Measurements from ENCODE around the gene MT1X.
"Not testable (repeated sequence)": the region's sequence is repeated elsewhere in the genome, so short reads cannot be mapped to it uniquely, and the experiment has no call there.

The MT1X gene

DNA sequence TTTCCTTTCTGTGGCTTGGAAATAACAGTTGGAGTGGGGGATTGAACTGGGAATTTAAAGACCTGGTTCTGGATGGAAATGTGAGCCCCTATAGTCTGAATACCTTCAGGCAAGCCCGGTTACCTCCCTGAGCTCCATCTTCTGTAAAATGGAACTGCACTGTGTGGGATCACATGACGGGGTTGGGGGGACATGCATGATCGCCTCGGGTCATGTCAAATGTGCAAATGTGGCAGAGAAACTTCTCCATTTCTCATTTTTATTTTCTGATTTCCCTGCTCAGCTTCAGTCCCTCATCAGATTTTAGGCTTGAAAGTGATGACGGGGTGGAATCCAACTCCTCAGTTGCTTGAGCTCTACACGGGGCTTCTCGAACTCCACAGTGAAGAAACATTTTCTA, 29.1 kb upstream of the MT1X start:
- no peak for DNase-seq (ENCODE audit: low read depth)

DNA sequence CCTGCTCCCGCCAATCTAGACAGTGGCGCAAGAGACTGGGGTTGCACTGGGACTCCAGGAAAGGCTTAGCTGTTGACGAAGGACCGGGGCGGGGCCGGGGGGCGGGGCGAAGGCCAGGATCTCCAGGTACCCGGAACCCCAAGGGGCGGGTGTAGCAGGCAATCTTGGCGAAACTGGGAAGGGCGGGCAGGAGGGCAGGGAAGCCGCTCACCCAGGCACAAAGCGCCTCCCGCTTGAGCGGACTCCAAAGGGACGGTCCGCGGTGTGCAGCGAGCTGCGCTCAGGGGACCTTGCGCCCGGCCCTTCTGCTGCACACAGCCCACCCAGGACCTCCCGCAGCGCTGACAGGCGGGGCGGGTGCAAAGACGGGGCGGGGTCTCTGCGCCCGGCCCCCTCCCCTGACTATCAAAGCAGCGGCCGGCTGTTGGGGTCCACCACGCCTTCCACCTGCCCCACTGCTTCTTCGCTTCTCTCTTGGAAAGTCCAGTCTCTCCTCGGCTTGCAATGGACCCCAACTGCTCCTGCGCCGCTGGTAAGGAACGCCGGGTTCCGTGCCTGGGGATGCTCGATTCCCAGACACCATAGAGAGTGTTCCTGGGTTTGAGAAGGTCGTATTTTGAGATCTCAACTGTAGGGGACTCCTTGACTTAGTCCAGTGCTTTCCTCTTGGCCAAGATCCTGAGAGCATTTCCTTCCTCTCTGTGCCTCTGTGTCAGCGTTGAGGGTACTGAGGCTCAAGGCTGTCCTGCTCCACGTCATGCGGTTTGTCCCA, 24.5 kb upstream of the MT1X start, which contains the start of gene MT1F:
Gene MT1F (plus strand): TSS at position 405 of the 772 bp plus-strand sequence. CDS start 100 bp downstream, at position 505.
- no peak for DNase-seq (ENCODE audit: low read depth)

DNA sequence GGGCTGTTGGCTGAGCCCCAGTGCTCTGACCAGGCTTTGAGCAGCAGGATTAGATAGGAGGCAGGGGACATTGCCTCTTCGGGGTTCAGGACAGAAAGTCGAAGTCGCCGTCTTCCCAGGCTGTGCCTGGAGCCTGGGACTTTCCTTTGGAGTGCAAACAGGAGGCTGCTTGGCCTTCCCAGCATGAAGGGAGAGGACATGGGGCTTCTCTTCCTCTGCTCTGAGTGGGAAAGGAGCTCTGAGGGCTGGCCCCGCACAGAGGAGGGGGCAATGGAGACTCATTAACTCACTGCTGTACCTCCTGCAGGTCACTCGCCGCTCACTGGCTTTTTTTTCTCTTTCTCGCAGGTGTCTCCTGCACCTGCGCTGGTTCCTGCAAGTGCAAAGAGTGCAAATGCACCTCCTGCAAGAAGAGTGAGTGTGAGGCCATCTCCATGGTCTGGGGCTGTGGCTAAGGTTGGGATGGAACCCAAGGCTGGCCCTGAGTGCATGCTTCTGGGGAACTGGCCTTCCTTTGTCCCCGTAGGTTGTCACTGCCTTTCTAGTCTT, 23.9 kb upstream of the MT1X start:
- DNase-seq (ENCODE audit: low read depth) = no peak

DNA sequence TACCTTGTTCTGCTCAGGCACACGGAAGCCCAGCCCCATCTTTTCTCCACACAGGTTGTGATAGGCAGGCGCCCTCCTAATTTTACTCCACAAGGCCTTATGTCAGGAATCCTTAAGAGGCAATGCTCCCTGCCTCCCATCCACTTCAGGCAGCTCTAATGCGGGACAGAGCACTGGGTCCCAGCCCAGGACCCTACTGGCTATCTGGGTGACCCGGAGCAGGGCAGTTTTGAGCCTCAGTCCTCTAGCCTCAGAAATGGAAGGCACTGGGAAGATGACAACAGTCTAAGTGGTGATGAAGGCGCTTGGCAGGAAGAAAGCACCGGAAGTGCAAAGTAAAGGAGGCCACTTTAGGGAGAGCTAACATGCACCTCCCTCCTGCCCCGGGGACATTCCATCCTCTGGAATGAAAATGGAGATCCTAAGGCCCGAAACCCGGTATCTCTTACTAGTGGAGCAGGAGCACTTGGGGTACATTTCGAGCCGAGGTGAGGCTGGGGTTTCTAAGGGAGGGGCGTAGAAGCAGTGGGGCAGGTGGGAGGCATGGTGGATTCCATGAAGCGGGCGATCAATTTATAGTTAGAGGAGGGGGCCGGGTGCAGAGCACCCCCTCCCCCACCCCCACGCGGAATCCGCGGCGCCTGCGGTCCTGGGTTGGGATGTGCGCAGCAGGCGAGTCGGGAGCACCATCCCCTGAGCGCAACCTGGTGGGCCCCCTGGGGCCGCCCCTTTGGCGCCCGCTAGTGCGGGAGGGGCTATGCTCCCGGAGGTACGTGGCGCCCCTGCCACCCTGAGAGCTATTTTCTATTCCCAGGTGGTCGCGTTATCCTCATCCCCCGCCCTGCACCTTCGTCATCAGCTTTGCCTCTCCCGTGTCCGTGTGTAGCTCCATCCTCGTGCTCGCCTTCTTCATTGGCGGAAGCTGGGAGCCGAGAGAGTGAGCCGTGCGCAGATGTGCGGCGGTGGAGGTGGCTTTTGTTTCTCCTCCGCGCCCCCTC, 19.6 kb upstream of the MT1X start:
- no peak for DNase-seq (ENCODE audit: low read depth)

DNA sequence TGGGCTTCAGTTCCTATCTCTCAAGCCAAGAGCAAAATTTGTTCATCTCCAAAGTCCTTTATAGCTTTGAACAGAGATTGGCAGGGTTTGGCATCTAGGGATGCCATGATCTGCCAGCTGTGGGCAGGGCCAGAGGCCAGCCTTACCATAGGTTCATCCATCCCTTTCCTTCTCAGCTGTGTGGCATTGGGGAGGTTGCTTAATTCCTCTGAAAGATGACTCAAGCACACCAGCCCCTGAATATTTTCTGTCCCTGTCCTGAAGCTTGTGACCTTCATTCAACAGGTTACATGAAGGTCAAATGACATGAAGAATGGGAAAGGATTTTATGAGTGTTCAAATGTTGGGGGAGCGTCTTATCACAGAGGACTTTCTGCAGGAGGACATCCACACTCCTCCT, 17.8 kb upstream of the MT1X start:
- DNase-seq (ENCODE audit: low read depth) = no peak

DNA sequence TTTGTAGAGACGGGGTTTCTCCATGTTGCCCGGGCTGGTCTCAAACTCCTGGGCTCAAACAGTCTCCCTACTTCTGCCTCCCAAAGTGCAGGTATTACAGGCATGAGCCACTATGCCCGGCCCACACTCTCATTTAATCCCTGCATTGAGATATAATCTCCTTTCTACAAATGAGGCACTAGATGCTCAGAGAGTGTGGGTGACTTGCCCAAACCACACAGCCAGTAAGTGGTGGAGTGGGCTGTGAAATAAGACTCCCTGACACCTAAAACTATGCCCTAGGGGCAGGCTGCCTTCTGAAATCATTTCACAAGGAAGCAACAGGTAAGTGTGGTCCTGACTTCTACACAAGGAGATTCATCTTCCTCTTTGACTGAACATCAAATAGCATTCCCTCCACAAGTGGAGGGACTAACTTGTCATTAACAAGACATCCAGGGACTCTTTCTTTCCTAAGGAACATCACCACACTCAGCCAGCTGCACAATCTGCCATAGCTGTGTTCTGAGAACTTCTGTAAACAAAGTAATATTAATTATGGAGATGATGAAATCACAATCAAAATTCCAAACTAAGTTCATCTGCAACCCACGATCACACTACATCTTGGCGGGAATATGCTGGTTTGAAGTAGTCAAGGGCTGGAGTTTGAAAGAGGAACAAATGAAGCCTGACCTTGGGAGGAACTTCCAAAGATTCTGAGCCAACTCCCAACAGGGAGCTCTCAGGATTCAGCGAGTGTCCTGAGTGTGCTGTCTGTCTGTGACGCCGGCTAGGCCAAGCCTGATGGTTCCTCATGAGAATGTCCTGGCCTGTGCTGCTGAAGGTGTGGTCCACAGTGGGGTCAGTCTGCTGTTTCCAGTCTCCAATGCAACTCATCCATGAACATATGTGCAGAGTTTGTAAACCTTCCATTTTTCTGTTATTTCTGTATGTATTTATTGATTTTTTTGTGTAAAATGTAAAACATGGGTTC, 16.7 kb upstream of the MT1X start:
- not testable (repeated sequence) for DNase-seq (ENCODE audit: low read depth)

DNA sequence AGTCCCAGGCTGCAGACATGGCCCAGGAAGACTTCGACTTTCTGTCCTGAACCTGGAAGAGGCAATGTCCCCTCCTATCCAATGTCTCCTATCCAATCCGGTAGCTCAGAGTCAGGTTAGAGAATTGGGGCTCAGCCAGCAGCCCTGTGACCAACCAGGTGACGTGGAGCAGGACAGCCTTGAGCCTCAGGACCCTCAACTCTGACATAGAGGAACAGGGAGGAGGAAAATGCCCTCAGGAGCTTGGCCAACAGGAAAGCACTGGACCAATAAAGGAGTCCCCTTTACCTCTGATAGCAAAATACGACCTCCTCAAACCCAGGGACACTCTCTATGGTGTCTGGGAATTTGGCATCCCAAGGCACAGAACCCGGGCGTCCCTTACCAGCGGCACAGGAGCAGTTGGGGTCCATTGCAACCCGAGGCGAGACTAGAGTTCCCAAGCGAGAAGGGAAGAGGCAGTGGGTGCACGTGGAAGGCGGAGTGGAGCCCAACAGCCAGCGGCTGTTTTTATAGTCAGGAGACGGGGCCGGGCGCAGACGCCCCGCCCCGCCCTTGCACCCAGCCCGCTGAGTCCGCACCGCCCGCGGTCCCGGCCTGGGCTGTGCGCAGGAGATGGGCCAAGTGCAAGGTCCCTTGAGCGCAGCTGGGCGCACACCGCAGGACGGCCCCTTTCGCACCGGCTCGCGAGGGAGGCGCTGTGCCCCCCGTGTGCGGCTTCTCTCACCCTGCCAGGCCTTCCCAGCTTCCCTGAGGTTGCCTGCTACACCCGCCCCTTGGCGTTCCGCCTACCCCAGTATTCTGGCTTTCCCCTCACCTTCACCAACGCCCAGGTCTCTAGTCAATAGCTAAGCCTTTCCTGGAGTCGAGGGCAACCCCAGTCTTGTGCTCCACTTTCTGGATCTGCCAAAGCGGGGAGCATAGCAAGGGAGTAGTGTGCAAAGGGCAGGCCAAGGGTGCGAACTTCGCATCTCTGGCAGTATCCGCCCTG, 14.4 kb upstream of the MT1X start, which contains the start of gene MT1G:
Gene MT1G (minus strand): TSS at position 485 of the 991 bp plus-strand sequence. CDS start 72 bp downstream, at position 413.
- no peak for DNase-seq (ENCODE audit: low read depth)

DNA sequence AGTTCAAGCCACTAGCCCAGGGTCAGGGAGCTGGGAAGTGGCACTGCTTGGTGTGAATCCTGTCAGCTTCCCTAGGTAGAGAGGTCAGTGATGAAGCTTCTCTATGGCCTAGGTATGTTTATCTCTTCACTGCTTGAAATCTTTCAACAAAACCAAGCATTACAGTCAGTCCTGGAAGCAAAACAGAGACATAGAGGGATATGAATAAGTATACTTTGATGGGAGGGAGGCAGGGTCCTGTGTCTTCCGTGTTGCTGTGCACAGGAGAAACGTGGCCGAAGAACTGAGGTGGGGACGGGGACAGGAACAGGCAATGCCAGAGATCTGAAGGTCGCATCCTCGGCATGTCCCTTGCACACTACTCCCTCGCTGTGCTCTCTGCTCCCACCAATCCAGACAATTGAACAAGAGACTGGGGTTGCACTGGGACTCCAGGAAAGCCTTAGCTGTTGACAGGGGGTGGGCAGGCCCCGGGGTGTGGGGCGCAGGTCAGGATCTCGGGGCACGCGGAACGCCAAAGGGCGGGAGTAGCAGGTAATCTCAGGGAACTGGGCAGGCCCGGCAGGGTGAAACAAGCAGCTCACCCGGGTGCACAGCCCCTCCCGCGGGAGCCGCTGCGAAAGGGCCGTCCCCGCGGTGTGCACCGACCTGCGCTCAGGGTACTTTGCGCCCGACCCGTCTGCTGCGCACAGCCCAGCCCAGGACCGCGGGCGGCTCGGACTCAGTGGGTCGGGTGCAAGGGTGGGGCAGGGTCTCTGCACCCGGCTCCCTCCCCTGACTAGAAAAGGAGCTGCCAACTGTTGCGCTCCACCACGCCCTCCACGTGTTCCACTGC, 13.0 kb upstream of the MT1X start, which contains the start of gene MT1H:
Gene MT1H (plus strand): TSS at position 810 of the 835 bp plus-strand sequence. CDS start 71 bp downstream, outside the sequence.
- DNase-seq (ENCODE audit: low read depth) = no peak

DNA sequence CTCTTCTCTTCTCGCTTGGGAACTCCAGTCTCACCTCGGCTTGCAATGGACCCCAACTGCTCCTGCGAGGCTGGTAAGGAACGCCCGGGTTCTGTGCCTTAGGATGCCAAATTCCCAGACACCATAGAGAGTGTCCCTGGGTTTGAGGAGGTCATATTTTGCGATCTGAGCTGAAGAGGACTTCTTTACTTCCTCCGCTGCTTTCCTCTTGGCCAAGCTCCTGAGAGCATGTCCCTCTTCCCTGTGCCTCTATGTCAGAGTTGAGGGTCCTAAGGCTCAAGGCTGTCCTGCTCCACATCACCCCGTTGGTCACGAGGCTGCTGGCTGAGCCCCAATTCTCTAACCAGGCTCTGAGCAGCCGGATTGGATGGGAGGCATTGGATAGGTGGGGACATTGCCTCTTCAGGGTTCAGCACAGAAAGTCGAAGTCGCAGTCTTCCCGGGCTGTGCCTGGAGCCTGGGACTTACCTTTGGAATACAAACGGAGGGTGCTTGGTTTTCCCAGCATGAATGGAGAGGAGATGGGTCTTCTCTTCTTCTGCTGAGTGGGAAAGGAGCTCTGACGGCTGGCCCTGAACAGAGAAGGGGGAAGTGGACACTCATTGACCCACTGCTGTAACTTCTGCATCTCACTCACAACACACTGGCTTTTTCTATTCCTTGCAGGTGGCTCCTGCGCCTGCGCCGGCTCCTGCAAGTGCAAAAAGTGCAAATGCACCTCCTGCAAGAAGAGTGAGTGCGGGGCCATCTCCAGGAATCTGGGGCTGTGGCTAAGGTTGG, 12.2 kb upstream of the MT1X start:
- DNase-seq (ENCODE audit: low read depth) = no peak

DNA sequence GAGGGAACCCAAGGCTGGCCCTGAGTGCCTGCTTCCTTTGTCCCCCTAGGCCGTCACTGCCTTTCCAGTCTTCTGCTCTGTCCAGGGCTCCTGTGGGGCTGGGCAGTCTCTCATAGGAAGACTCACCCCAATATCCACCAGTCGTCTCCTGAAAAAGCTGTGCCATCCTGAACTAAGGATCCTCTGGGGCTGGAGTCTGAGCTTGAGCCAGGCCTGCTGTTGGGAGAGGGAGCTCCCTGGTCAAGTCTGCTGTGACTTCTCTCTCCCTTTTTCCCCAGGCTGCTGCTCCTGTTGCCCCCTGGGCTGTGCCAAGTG, 11.7 kb upstream of the MT1X start:
- DNase-seq (ENCODE audit: low read depth) = no peak

DNA sequence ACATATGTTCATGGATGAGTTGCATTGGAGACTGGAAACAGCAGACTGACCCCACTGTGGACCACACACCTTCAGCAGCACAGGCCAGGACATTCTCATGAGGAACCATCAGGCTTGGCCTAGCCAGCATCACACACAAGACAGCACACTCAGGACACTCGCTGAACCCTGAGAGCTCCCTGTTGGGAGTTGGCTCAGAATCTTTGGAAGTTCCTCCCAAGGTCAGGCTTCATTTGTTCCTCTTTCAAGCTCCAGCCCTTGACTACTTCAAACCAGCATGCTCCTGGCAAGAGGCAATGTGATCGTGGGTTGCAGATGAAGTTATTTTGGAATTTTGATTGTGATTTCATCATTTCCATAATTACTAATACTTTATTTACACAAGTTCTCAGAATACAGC, 10.6 kb upstream of the MT1X start:
- DNase-seq (ENCODE audit: low read depth) = not testable (repeated sequence)

DNA sequence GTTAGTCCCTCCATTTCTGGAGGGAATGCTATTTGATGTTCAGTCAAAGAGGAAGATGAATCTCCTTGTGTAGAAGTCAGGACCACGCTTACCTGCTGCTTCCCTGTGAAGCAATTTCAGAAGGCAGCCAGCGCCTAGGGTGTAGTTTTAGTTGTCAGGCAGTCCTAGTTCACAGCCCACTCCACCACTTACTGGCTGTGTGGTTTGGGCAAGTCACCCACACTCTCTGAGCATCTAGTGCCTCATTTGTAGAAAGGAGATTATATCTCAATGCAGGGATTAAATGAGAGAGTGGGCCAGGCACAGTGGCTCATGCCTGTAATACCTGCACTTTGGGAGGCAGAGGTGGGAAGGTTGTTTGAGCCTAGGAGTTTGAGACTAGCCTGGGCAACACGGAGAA, 10.1 kb upstream of the MT1X start:
- DNase-seq (ENCODE audit: low read depth) = not testable (repeated sequence)

DNA sequence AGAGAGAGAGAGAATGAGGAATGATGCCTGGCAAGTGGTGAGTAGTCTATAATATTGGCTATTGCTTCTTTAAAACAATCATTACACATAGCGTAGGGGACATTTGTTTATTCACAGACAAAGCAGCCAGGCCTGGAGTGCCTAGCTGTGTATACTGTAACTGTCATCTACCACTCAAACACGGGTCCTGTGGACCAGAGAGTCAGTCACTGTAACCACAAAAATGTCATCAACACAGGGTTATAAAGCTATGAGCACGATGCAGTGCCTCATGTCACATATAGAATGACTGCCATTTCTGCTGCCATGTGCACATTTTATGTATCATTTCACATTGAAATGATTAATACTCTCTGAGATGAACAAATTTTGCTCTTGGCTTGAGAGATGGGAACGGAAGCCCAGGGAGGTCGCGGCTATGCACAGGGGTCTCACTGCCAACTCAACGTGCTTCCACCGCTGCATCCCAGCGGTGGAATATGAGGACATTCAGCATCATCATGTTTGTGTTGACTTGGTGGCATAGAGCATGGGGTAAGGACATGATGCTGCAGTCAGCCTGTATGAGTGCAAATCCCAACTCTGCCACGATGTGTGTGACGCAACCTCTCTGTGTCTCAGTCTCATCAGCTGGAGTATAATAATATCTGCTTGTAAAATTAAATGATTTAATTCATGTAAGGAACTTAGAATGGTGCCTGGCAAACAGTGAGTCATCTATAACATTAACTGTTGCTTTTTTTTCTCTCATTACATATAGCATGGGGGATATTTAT, 9.3 kb upstream of the MT1X start:
- no peak for DNase-seq (ENCODE audit: low read depth)

DNA sequence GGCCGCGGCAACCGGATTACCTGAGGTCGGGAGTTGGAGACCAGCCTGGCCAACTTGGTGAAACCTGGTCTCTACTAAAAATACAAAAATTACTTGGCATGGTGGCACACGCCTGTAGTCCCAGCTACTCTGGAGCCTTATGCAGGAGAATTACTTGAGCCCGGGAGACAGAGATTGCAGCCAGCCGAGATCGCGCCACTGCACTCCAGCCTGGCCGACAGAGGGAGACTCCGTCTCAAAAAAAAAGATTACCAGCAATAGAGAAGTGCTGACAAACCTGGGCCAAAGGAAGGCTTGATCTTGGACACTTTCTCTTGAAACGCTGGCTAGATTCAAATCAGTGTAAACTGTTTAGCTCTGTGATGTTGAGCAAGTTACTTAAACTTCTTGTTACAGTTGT, 8.3 kb upstream of the MT1X start:
- DNase-seq (ENCODE audit: low read depth) = no peak

DNA sequence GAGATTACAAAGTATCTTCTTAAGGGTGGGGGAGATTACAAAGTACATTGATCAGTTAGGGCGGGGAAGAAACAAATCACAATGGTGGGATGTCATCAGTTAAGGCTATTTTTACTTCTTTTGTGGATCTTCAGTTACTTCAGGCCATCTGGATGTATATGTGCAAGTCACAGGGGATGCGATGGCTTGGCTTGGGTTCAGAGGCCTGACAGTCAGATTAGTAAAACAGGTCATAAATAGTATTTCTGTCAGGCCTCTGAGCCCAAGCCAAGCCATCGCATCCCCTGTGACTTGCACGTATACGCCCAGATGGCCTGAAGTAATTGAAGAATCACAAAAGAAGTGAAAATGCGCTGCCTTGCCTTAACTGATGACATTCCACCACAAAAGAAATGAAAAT, 7.7 kb upstream of the MT1X start:
- not testable (repeated sequence) for DNase-seq (ENCODE audit: low read depth)

DNA sequence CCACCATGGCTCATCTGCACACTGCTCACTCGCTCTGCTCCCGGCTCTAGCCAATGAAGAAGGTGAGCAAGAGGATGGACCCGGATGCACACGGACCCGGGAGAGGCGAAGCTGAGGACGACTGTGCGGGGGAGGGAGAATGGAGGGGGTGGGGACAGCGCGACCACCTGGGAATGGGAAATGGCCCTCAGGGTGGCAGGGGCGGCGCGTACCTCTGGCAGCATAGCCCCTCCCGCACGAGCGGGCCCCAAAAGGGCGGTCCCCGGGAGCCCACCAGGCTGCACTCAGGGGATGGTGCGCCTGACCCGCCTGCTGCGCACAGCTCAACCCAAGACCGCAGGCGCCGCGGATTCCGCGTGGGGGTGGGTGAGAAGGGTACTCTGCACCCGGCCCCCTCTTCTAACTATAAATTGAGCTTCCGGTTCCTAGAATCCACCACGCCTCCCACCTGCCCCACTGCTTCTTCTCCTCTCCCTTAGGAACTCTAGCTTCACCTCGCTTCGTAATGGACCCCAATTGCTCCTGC, 6.5 kb upstream of the MT1X start:
- no peak for DNase-seq (ENCODE audit: low read depth)

DNA sequence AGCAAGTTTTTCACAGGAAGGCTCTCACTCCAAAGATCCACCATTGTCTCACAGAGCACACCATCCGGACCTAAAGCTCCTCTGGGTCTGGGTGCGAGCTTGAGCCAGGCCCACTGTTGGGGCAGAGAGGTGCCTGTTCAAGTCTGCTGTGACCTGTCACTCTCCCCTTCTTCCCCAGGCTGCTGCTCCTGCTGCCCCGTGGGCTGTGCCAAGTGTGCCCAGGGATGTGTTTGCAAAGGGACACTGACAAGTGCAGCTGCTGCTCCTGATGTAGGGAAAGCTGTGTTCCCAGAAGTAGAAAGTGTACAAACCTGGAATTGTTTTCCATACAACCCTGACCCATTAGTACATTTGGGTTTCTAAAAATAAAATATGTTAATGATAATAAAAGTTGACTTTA, 4.8 kb upstream of the MT1X start:
- no peak for DNase-seq (ENCODE audit: low read depth)

Data from non-pigmented ciliary epithelial cell (primary cell).